Astrocyte (in vitro differentiated cells and primary cell): Measurements from ENCODE around the gene SRSF3. TPM values are rescaled to one million over a fixed set of nuclear protein-coding genes. Genes with fewer than 3 reads are reported as not detected.
A peak's percentile ranks its signal among the peaks of the same experiment; 100 is the strongest.
"Not testable (repeated sequence)": the region's sequence is repeated elsewhere in the genome, so short reads cannot be mapped to it uniquely, and the experiment has no call there.

Experiments used
- DNase-seq: peaks from one replicate; pipeline ENCODE4 v3.0.0-alpha.2; 2010; ENCODE audit warnings: low read depth
- FAIRE-seq: peaks from 2 replicates; lab custom pipeline; 2011; peaks lifted over from hg19 to GRCh38; lab: Jason Lieb, UNC
- H2AFZ ChIP-seq: 2 replicates; pipeline ENCODE4 v1.6.0; 2012; ENCODE audit warnings: low read depth, low read length, inconsistent platforms
- H3K27ac ChIP-seq: 2 replicates; pipeline ENCODE4 v1.5.1; 2011; ENCODE audit warnings: low read depth, low read length, inconsistent platforms
- H3K27me3 ChIP-seq: 2 replicates; pipeline ENCODE4 v1.6.0; 2011; ENCODE audit warnings: low read length, inconsistent platforms; ENCODE audit not compliant: insufficient read depth
- H3K36me3 ChIP-seq: 2 replicates; pipeline ENCODE4 v1.5.1; 2011; ENCODE audit warnings: low read length, inconsistent platforms; ENCODE audit not compliant: insufficient read depth
- H3K4me1 ChIP-seq: 2 replicates; pipeline ENCODE4 v1.5.1; 2011; ENCODE audit warnings: low read length, inconsistent platforms; ENCODE audit not compliant: insufficient read depth
- H3K4me2 ChIP-seq: 2 replicates; pipeline ENCODE4 v1.6.0; 2012; ENCODE audit warnings: low read length, inconsistent platforms
- H3K4me3 ChIP-seq: 2 replicates; pipeline ENCODE4 v1.5.1; 2011; ENCODE audit warnings: low read depth, mild to moderate bottlenecking, low read length, inconsistent platforms; ENCODE audit not compliant: insufficient read depth
- H3K79me2 ChIP-seq: 2 replicates; pipeline ENCODE4 v1.6.0; 2012; ENCODE audit warnings: mild to moderate bottlenecking, low read length, inconsistent platforms; ENCODE audit not compliant: insufficient read depth
- H3K9ac ChIP-seq: 2 replicates; pipeline ENCODE4 v1.6.0; 2012; ENCODE audit warnings: mild to moderate bottlenecking, low read length, inconsistent platforms
- H3K9me3 ChIP-seq: 2 replicates; pipeline ENCODE4 v1.5.1; 2012; ENCODE audit warnings: low read depth, mild to moderate bottlenecking, low read length, inconsistent platforms; ENCODE audit not compliant: insufficient read depth
- H4K20me1 ChIP-seq: 2 replicates; pipeline ENCODE4 v1.6.0; 2012; ENCODE audit warnings: low read length, inconsistent platforms; ENCODE audit not compliant: insufficient read depth
- H3K27ac Mint-ChIP-seq: one replicate; pipeline ENCODE4 v1.8.0; 2021; ENCODE audit warnings: mild to moderate bottlenecking, mixed read lengths; ENCODE audit not compliant: unreplicated experiment
- H3K27me3 Mint-ChIP-seq: one replicate; pipeline ENCODE4 v1.8.0; 2021; ENCODE audit warnings: low read depth, mixed read lengths; ENCODE audit not compliant: unreplicated experiment
- H3K36me3 Mint-ChIP-seq: one replicate; pipeline ENCODE4 v1.8.0; 2021; ENCODE audit warnings: low read depth, mixed read lengths; ENCODE audit not compliant: unreplicated experiment
- H3K4me1 Mint-ChIP-seq: one replicate; pipeline ENCODE4 v1.8.0; 2021; ENCODE audit warnings: low read depth, mixed read lengths; ENCODE audit not compliant: unreplicated experiment
- H3K4me3 Mint-ChIP-seq: one replicate; pipeline ENCODE4 v1.8.0; 2021; ENCODE audit warnings: mild to moderate bottlenecking, moderate library complexity, mixed read lengths; ENCODE audit not compliant: unreplicated experiment
- H3K9me3 Mint-ChIP-seq: one replicate; pipeline ENCODE4 v1.8.0; 2021; ENCODE audit warnings: mild to moderate bottlenecking, mixed read lengths; ENCODE audit not compliant: unreplicated experiment
- CTCF ChIP-seq: IDR thresholded peaks from 2 replicates; pipeline ENCODE4 v1.5.1; 2011; ENCODE audit warnings: low read depth, mild to moderate bottlenecking, inconsistent platforms, low read length, moderate library complexity; ENCODE audit not compliant: insufficient read depth
- EZH2 ChIP-seq: IDR thresholded peaks from 2 replicates; pipeline ENCODE4 v1.6.1; 2012; ENCODE audit warnings: mild to moderate bottlenecking, low read length, inconsistent platforms; ENCODE audit not compliant: insufficient read depth
- total RNA-seq: library from RNA; stranded (reverse); gene quantifications from 2 replicates; pipeline ENCODE4 v1.2.1, GENCODE V29; 2021

The SRSF3 gene
- total RNA-seq, 1 donor from 2014 or later: 260 TPM

GRCh38 chr6:36600564-36601146 lies 6.5 kb downstream of the SRSF3 start:
- Histone ChIP-seq H3K36me3 (peaks cover 92% of the 10 kb centered on the region), H2AFZ (no peak overlapping the region), H3K9ac (peak overlapping the region; percentile 18), H4K20me1 (peaks cover 100% of the 10 kb centered on the region), H3K27ac (no peak overlapping the region), H3K4me3 (peak overlapping the region; percentile 98), H3K9me3 (no peaks in the 10 kb centered on the region), H3K4me1 (peaks cover 37% of the 10 kb centered on the region), H3K4me2 (peak overlapping the region; percentile 86), H3K27me3 (no peaks in the 10 kb centered on the region), H3K79me2 (peaks cover 100% of the 10 kb centered on the region)
- H3K4me1 Mint-ChIP-seq: peaks cover 61% of the 10 kb centered on the region
- FAIRE-seq (no peak), DNase-seq (no peak)
- H3K36me3 Mint-ChIP-seq: peaks cover 52% of the 10 kb centered on the region
- no peak for TF ChIP-seq CTCF
- no peak for TF ChIP-seq EZH2
- peak overlapping the region; percentile 99 for H3K4me3 Mint-ChIP-seq
- H3K27ac Mint-ChIP-seq: no peak overlapping the region
- H3K27me3 Mint-ChIP-seq: no peaks in the 10 kb centered on the region
- H3K9me3 Mint-ChIP-seq: no peaks in the 10 kb centered on the region

GRCh38 chr6:36601818-36602217 lies 7.7 kb downstream of the SRSF3 start:
- Histone ChIP-seq H3K4me2 (peak overlapping the region; percentile 86), H3K36me3 (peaks cover 93% of the 10 kb centered on the region), H3K4me1 (peaks cover 37% of the 10 kb centered on the region), H3K79me2 (peaks cover 95% of the 10 kb centered on the region), H4K20me1 (peaks cover 100% of the 10 kb centered on the region)
- H3K27ac ChIP-seq, DNase-seq, H3K9ac ChIP-seq, H3K27me3 Mint-ChIP-seq, H3K27me3 ChIP-seq, FAIRE-seq, H3K4me3 ChIP-seq, H3K9me3 ChIP-seq, H3K9me3 Mint-ChIP-seq, H2AFZ ChIP-seq: not testable (repeated sequence)
- peak overlapping the region; percentile 18 for H3K27ac Mint-ChIP-seq
- peak overlapping the region; percentile 66 for H3K4me3 Mint-ChIP-seq
- peaks cover 52% of the 10 kb centered on the region for H3K36me3 Mint-ChIP-seq
- H3K4me1 Mint-ChIP-seq: peaks cover 69% of the 10 kb centered on the region

- H4K20me1 ChIP-seq: peaks cover 100% of the 10 kb centered on the region
- no peak overlapping the region for H2AFZ ChIP-seq
Observed at GRCh38 chr6:36603222-36604089, 9.3 kb downstream of the SRSF3 start.

More at GRCh38 chr6:36603222-36604089, 9.3 kb downstream of the SRSF3 start:
- H3K27me3 ChIP-seq: no peaks in the 10 kb centered on the region
- Mint-ChIP-seq H3K4me3 (peak overlapping the region; percentile 50), H3K27ac (no peak overlapping the region), H3K27me3 (no peaks in the 10 kb centered on the region), H3K36me3 (peaks cover 44% of the 10 kb centered on the region), H3K9me3 (no peaks in the 10 kb centered on the region), H3K4me1 (peaks cover 67% of the 10 kb centered on the region)
- FAIRE-seq: no peak
- H3K9ac ChIP-seq: no peak overlapping the region
- H3K9me3 ChIP-seq: no peaks in the 10 kb centered on the region
- no peak overlapping the region for H3K27ac ChIP-seq
- no peak overlapping the region for H3K4me3 ChIP-seq
- peaks cover 26% of the 10 kb centered on the region for H3K4me1 ChIP-seq
- peaks cover 91% of the 10 kb centered on the region for H3K79me2 ChIP-seq
- H3K36me3 ChIP-seq: peaks cover 91% of the 10 kb centered on the region
- no peak for DNase-seq
- no peak for TF ChIP-seq CTCF
- TF ChIP-seq EZH2: no peak
- peak overlapping the region; percentile 5 for H3K4me2 ChIP-seq
